IMR-90 (cell line): ENCODE measurements around the gene FRMD5. TPM values are rescaled to one million over a fixed set of nuclear protein-coding genes. Genes with fewer than 3 reads are reported as not detected.

Source experiments
- ATAC-seq: fragments of 200-7000 bp; cut with Tn5 transposase; 2 replicates; pipeline ENCODE4 v1.9.1; 2020; ENCODE audit warnings: low read depth, mild to moderate bottlenecking, moderate library complexity
- BruUV-seq: library from RNA; stranded (reverse); fragments of 400-500 nt; replicated peaks from 2 replicates; lab custom pipeline; 2021; lab: Mats Ljungman, UMichigan
- CTCF ChIA-PET: fragments of 300-600 bp; formaldehyde crosslinking; extraction: SDS; loops from one replicate; lab custom pipeline; 2021; ENCODE audit warnings: antibody characterized with exemption; lab: Yijun Ruan, JAX
- POLR2A ChIA-PET: fragments of 300-600 bp; sonication (Branson Sonifier 250); formaldehyde crosslinking; loops from one replicate; lab custom pipeline; 2022; ENCODE audit warnings: antibody characterized with exemption; ENCODE audit not compliant: unreplicated experiment; lab: Charles Lee
- DNase-seq: peaks from one replicate; pipeline ENCODE4 v3.0.0; 2013
- H2AFZ ChIP-seq: replicated peaks from 2 replicates; pipeline ENCODE3; 2013; ENCODE audit warnings: low read length, mild to moderate bottlenecking; ENCODE audit not compliant: poor library complexity
- H2AK5ac ChIP-seq: 2 replicates; pipeline ENCODE4 v1.6.1; 2013; ENCODE audit warnings: low read depth, low read length, inconsistent platforms
- H2AK9ac ChIP-seq: replicated peaks from 2 replicates; pipeline ENCODE3; 2013; ENCODE audit warnings: mild to moderate bottlenecking, low read depth, low read length, moderate library complexity; ENCODE audit not compliant: poor library complexity
- H2BK120ac ChIP-seq: 2 replicates; pipeline ENCODE4 v1.6.1; 2013; ENCODE audit warnings: low read depth, low read length, inconsistent platforms
- H2BK15ac ChIP-seq: 3 replicates; pipeline ENCODE4 v1.6.1; 2013; ENCODE audit warnings: low read depth, low read length, inconsistent platforms
- H2BK20ac ChIP-seq: 2 replicates; pipeline ENCODE4 v1.6.1; 2013; ENCODE audit warnings: low read depth, mild to moderate bottlenecking, inconsistent platforms, low read length, moderate library complexity
- H2BK5ac ChIP-seq: 2 replicates; pipeline ENCODE4 v1.6.1; 2013; ENCODE audit warnings: mild to moderate bottlenecking, low read depth, low read length, inconsistent platforms; ENCODE audit not compliant: poor library complexity, severe bottlenecking
- H3K14ac ChIP-seq: replicated peaks from 2 replicates; pipeline ENCODE4 v1.6.1; 2013; ENCODE audit warnings: low read depth, low read length, inconsistent platforms
- H3K18ac ChIP-seq: 2 replicates; pipeline ENCODE4 v1.6.1; 2013; ENCODE audit warnings: low read depth, low read length, control low read depth
- H3K23ac ChIP-seq: 2 replicates; pipeline ENCODE4 v1.6.1; 2013; ENCODE audit warnings: low read depth, low read length, inconsistent platforms
- H3K27ac ChIP-seq: 2 replicates; pipeline ENCODE4 v1.5.1; 2013; ENCODE audit warnings: mild to moderate bottlenecking, control low read depth, low read length; ENCODE audit not compliant: insufficient read depth
- H3K27me3 ChIP-seq: 2 replicates; pipeline ENCODE4 v1.6.1; 2013; ENCODE audit warnings: low read length; ENCODE audit not compliant: control insufficient read depth, insufficient read depth
- H3K36me3 ChIP-seq: 2 replicates; pipeline ENCODE4 v1.6.1; 2013; ENCODE audit warnings: low read length, mixed read lengths; ENCODE audit not compliant: control insufficient read depth, insufficient read depth
- H3K4ac ChIP-seq: 2 replicates; pipeline ENCODE4 v1.6.1; 2013; ENCODE audit warnings: low read depth, low read length, inconsistent platforms
- H3K4me1 ChIP-seq: 2 replicates; pipeline ENCODE4 v1.6.1; 2013; ENCODE audit warnings: low read length, mixed read lengths; ENCODE audit not compliant: control insufficient read depth, insufficient read depth
- H3K4me2 ChIP-seq: 2 replicates; pipeline ENCODE4 v1.6.1; 2013; ENCODE audit warnings: low read depth, mild to moderate bottlenecking, control low read depth, low read length, moderate library complexity
- H3K4me3 ChIP-seq: 2 replicates; pipeline ENCODE4 v1.5.1; 2013; ENCODE audit warnings: low read depth, mild to moderate bottlenecking, control low read depth, low read length, moderate library complexity; ENCODE audit not compliant: insufficient read depth
- H3K56ac ChIP-seq: 2 replicates; pipeline ENCODE4 v1.6.1; 2013; ENCODE audit warnings: low read length, inconsistent platforms; ENCODE audit not compliant: insufficient read depth; ENCODE audit errors: extremely low read depth
- H3K79me1 ChIP-seq, 2 experiments: 2 replicates each; pipeline ENCODE4 v1.6.1; 2013; ENCODE audit warnings: low read length in 2 of 2, inconsistent platforms in 1 of 2, low read depth in 1 of 2
- H3K9ac ChIP-seq: 2 replicates; pipeline ENCODE4 v1.6.1; 2013; ENCODE audit warnings: low read depth, low read length, control low read depth
- H3K9me1 ChIP-seq: 2 replicates; pipeline ENCODE4 v1.6.1; 2013; ENCODE audit warnings: low read length, inconsistent platforms; ENCODE audit not compliant: insufficient read depth
- H3K9me3 ChIP-seq: 2 replicates; pipeline ENCODE4 v1.6.1; 2013; ENCODE audit warnings: low read length; ENCODE audit not compliant: control insufficient read depth, insufficient read depth
- H4K20me1 ChIP-seq: 2 replicates; pipeline ENCODE4 v1.6.1; 2013; ENCODE audit warnings: low read length, inconsistent platforms; ENCODE audit not compliant: insufficient read depth
- H4K5ac ChIP-seq: 2 replicates; pipeline ENCODE4 v1.6.1; 2013; ENCODE audit warnings: mild to moderate bottlenecking, low read depth, low read length, control low read depth
- H4K8ac ChIP-seq, 2 experiments: 2 replicates each; pipeline ENCODE4 v1.6.1; 2013; ENCODE audit warnings: low read depth in 2 of 2, low read length in 2 of 2, control low read depth in 1 of 2, inconsistent platforms in 1 of 2
- H4K91ac ChIP-seq: 2 replicates; pipeline ENCODE4 v1.6.1; 2013; ENCODE audit warnings: low read depth, low read length, inconsistent platforms; ENCODE audit not compliant: insufficient read depth
- BHLHE40 ChIP-seq: fragments of 150-350 bp; IDR thresholded peaks from 2 replicates; pipeline ENCODE4 v1.6.1; 2016; ENCODE audit warnings: mild to moderate bottlenecking, low read depth, low read length
- CEBPB ChIP-seq: IDR thresholded peaks from 2 replicates; pipeline ENCODE4 v1.6.1; 2012; ENCODE audit warnings: low read depth, low read length, improper control_type of control experiment
- CHD1 ChIP-seq: IDR thresholded peaks from 2 replicates; pipeline ENCODE4 v1.6.1; 2012; ENCODE audit warnings: low read depth, low read length, improper control_type of control experiment
- MAFK ChIP-seq: IDR thresholded peaks from 2 replicates; pipeline ENCODE4 v1.6.1; 2012; ENCODE audit warnings: low read depth, low read length, improper control_type of control experiment
- MAZ ChIP-seq: IDR thresholded peaks from 2 replicates; pipeline ENCODE4 v1.6.1; 2012; ENCODE audit warnings: low read depth, mild to moderate bottlenecking, low read length, improper control_type of control experiment, moderate library complexity, borderline replicate concordance
- MXI1 ChIP-seq: IDR thresholded peaks from 2 replicates; pipeline ENCODE4 v1.6.1; 2012; ENCODE audit warnings: low read depth, mild to moderate bottlenecking, low read length, moderate library complexity, borderline replicate concordance
- NFE2L2 ChIP-seq: fragments of 150-350 bp; IDR thresholded peaks from 2 replicates; pipeline ENCODE4 v1.6.1; 2016; ENCODE audit warnings: low read depth, mild to moderate bottlenecking, low read length
- POLR2A ChIP-seq: IDR thresholded peaks from 2 replicates; pipeline ENCODE4 v1.6.1; 2012; ENCODE audit warnings: mild to moderate bottlenecking, low read depth, low read length
- SMC3 ChIP-seq: fragments of 150-350 bp; IDR thresholded peaks from 2 replicates; pipeline ENCODE4 v1.6.1; 2016; ENCODE audit warnings: low read depth, mild to moderate bottlenecking, antibody characterized with exemption, low read length, moderate library complexity
- WGBS, 2 experiments: methylation state at CpG; one replicate each; pipeline versions ENCODE4 v1.1.5 to v1.1.7; 2013; ENCODE audit warnings: missing lambda C conversion rate in 2 of 2; ENCODE audit not compliant: insufficient read length in 1 of 2; ENCODE audit errors: extremely low coverage in 2 of 2; 5-methylcytosine and 5-hydroxymethylcytosine counted together
- dilution Hi-C: fragments of 300-500 bp; cut with HindIII; formaldehyde crosslinking; loops from one replicate; pipeline ENCODE4 v1.14.3; 2018; ENCODE audit warnings: low sequenced_read_pairs; ENCODE audit not compliant: unreplicated experiment
- in situ Hi-C: fragments of 300-500 bp; cut with MboI; formaldehyde crosslinking; loops from 3 replicates; pipeline ENCODE4 v1.14.3; 2019; ENCODE audit warnings: low sequenced_read_pairs, inconsistent platforms, mixed read lengths
- intact Hi-C: fragments of 100-400 bp; cut with micrococcal nuclease; formaldehyde crosslinking; loops from 2 replicates; pipeline ENCODE4 v1.10.0; 2022
- polyA plus RNA-seq, 3 experiments: library from polyadenylated mRNA; depleted of rRNA; stranded (reverse); fragments of >200 nt; gene quantifications; 2 replicates each; pipeline ENCODE4 v1.2.3, GENCODE V29; 2012; ENCODE audit warnings: low replicate concordance in 1 of 3
- total RNA-seq: library from RNA; depleted of rRNA; stranded (reverse); fragments of >200 nt; gene quantifications from 2 replicates; pipeline ENCODE4 v1.2.3, GENCODE V29; 2012
- TF ChIP-seq, protein P1 (sequence below): conservative IDR thresholded peaks from 2 replicates; pipeline ENCODE4 v1.5.1; 2012; ENCODE audit warnings: mild to moderate bottlenecking, low read depth, low read length, improper control_type of control experiment
- TF ChIP-seq, protein P2 (sequence below): fragments of 150-350 bp; IDR thresholded peaks from 2 replicates; pipeline ENCODE4 v1.6.1; 2017; ENCODE audit warnings: mild to moderate bottlenecking, antibody characterized with exemption, low read length, low read depth

FRMD5 gene
- total and polyA plus RNA-seq, 2 of the 4 experiments (the other 2 are of a cell fraction) = 4.1 to 5.4 TPM

DNA sequence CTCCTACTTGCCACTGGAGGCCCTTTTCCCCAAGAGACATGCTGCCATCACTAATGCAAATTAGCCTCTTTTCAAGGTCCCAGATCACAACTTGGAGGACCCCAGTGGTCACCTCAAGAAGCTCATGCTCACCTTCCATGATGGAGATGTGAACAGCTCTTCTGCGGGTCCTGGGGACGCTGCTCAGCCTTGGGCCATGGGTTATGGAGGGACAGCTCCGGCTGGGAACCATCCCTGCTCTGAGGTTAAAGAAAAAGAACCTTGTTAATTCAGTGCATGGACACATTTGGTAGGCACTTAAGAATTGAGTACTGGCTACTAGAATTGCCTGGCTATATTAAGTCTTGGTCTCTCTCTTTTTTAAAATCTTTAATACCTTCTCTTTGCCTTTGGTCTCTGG lies 311.5 kb downstream of the FRMD5 start:
- ChIA-PET POLR2A (no interaction called here), CTCF (no interaction called here)
- BruUV-seq = no TSS peak
- Histone ChIP-seq H3K9ac (no peak overlapping the region), H2BK120ac (no peak overlapping the region), H3K23ac (no peak overlapping the region), H2BK5ac (no peak overlapping the region), H4K91ac (no peak overlapping the region), H3K14ac (no peak overlapping the region), H3K36me3 (no peaks in the 10 kb centered on the region), H2BK20ac (no peak overlapping the region), H2BK15ac (no peak overlapping the region), H3K79me1 (no peaks in the 10 kb centered on the region), H3K9me3 (no peaks in the 10 kb centered on the region), H3K27me3 (no peaks in the 10 kb centered on the region), H4K8ac (no peak overlapping the region), H4K5ac (no peak overlapping the region), H2AK9ac (no peak overlapping the region), H3K9me1 (peaks cover 4% of the 10 kb centered on the region; the same call in 1 of the 2 replicates), H3K4me2 (no peak overlapping the region), H3K4ac (no peak overlapping the region), H3K56ac (no peak overlapping the region), H3K4me3 (no peak overlapping the region), H3K27ac (no peak overlapping the region), H4K20me1 (no peaks in the 10 kb centered on the region), H2AK5ac (no peak overlapping the region), H3K4me1 (no peaks in the 10 kb centered on the region), H2AFZ (no peak overlapping the region), H3K18ac (no peak overlapping the region)
- DNase-seq = no peak
- ATAC-seq = no peak
- TF ChIP-seq POLR2A (no peak), SMC3 (no peak), MAFK (no peak), NFE2L2 (no peak), CHD1 (no peak), MAZ (no peak), MXI1 (no peak), BHLHE40 (no peak), CEBPB (no peak)
- TF ChIP-seq, protein P1, sequence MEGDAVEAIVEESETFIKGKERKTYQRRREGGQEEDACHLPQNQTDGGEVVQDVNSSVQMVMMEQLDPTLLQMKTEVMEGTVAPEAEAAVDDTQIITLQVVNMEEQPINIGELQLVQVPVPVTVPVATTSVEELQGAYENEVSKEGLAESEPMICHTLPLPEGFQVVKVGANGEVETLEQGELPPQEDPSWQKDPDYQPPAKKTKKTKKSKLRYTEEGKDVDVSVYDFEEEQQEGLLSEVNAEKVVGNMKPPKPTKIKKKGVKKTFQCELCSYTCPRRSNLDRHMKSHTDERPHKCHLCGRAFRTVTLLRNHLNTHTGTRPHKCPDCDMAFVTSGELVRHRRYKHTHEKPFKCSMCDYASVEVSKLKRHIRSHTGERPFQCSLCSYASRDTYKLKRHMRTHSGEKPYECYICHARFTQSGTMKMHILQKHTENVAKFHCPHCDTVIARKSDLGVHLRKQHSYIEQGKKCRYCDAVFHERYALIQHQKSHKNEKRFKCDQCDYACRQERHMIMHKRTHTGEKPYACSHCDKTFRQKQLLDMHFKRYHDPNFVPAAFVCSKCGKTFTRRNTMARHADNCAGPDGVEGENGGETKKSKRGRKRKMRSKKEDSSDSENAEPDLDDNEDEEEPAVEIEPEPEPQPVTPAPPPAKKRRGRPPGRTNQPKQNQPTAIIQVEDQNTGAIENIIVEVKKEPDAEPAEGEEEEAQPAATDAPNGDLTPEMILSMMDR = no peak
- TF ChIP-seq, protein P2, sequence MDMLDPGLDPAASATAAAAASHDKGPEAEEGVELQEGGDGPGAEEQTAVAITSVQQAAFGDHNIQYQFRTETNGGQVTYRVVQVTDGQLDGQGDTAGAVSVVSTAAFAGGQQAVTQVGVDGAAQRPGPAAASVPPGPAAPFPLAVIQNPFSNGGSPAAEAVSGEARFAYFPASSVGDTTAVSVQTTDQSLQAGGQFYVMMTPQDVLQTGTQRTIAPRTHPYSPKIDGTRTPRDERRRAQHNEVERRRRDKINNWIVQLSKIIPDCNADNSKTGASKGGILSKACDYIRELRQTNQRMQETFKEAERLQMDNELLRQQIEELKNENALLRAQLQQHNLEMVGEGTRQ = no peak
- 100% methylated on average over 3 of the region's 3 CpGs; no CpG with 5 or more reads in 1 of the 2 experiments for WGBS, 2 experiments
- in situ Hi-C loops (no loop called here), dilution Hi-C loops (no loop called here), intact Hi-C loops (no loop called here)
